WTC11 (cell line): ENCODE measurements around the gene DPYSL4.

Experiments used
- CTCF ChIP-seq: fragments of 200-600 bp; IDR thresholded peaks from 2 replicates; pipeline ENCODE4 v1.8.0; 2022; ENCODE audit warnings: antibody characterized with exemption
- ELF4 ChIP-seq: sonication (generic); formaldehyde crosslinking; IDR thresholded peaks from 2 replicates; pipeline ENCODE4 v1.8.1; 2022; ENCODE audit warnings: low read depth, mild to moderate bottlenecking, moderate library complexity, missing genetic modification reagents
- ETV6 ChIP-seq: sonication (generic); formaldehyde crosslinking; IDR thresholded peaks from 2 replicates; pipeline ENCODE4 v1.8.1; 2022; ENCODE audit warnings: mild to moderate bottlenecking, missing genetic modification reagents
- IRF1 ChIP-seq: sonication (generic); formaldehyde crosslinking; IDR thresholded peaks from 2 replicates; pipeline ENCODE4 v1.8.0; 2023; ENCODE audit warnings: missing genetic modification reagents
- JUN ChIP-seq: sonication (generic); formaldehyde crosslinking; IDR thresholded peaks from 2 replicates; pipeline ENCODE4 v1.8.0; 2023; ENCODE audit warnings: mild to moderate bottlenecking, missing genetic modification reagents
- NR2C2 ChIP-seq: sonication (generic); formaldehyde crosslinking; IDR thresholded peaks from 2 replicates; pipeline ENCODE4 v1.8.0; 2022; ENCODE audit warnings: mild to moderate bottlenecking, missing genetic modification reagents
- SP1 ChIP-seq: sonication (generic); formaldehyde crosslinking; conservative IDR thresholded peaks from 2 replicates; pipeline ENCODE4 v1.8.1; 2022; ENCODE audit warnings: missing genetic modification reagents
- TCF7 ChIP-seq: sonication (generic); formaldehyde crosslinking; IDR thresholded peaks from 2 replicates; pipeline ENCODE4 v1.8.0; 2022; ENCODE audit warnings: mild to moderate bottlenecking, low read depth, missing genetic modification reagents, moderate library complexity
- TEAD1 ChIP-seq: sonication (generic); formaldehyde crosslinking; IDR thresholded peaks from 2 replicates; pipeline ENCODE4 v1.8.0; 2022; ENCODE audit warnings: mild to moderate bottlenecking, missing genetic modification reagents

- TF ChIP-seq CTCF (no peak), ELF4 (no peak), NR2C2 (no peak), TEAD1 (CRISPR knock-in tag) (no peak), ETV6 (CRISPR knock-in tag) (no peak), SP1 (no peak), IRF1 (CRISPR knock-in tag) (no peak), TCF7 (CRISPR knock-in tag) (no peak), JUN (CRISPR knock-in tag) (no peak)
Measured at GRCh38 chr10:132254841-132255240, 68.1 kb downstream of the DPYSL4 start.
